Peyer's patch (tissue), 4 donors: Measurements from ENCODE around the gene NAP1L4. TPM values are rescaled to one million over a fixed set of nuclear protein-coding genes. Genes with fewer than 3 reads are reported as not detected.
A peak's percentile ranks its signal among the peaks of the same experiment; 100 is the strongest.

Experiments
- DNase-seq, 3 donors: peaks; one replicate each; pipeline ENCODE4 v3.0.0-alpha.2; 2017 to 2019
- H3K27ac ChIP-seq, 4 donors: fragments of 200-600 bp; sonication (generic); one replicate each; pipeline ENCODE4 v1.5.1; 2016 to 2019
- H3K27me3 ChIP-seq, 2 donors: fragments of 200-600 bp; sonication (generic); one replicate each; pipeline ENCODE4 v1.5.1; 2019
- H3K36me3 ChIP-seq, 3 donors: fragments of 200-600 bp; sonication (generic); one replicate each; pipeline ENCODE4 v1.5.1; 2016 to 2019
- H3K4me1 ChIP-seq, 4 donors: fragments of 200-600 bp; sonication (generic); one replicate each; pipeline ENCODE4 v1.5.1; 2016 to 2019
- H3K4me3 ChIP-seq, 4 donors: fragments of 200-600 bp; sonication (generic); 1 replicate in 3 of 4; 2 replicates in 1 of 4; pipeline ENCODE4 v1.5.1; 2016 to 2019; ENCODE audit warnings: mild to moderate bottlenecking in 1 of 4
- H3K9me3 ChIP-seq, 4 donors: fragments of 200-600 bp; sonication (generic); one replicate each; pipeline ENCODE4 v1.5.1; 2016 to 2019; ENCODE audit warnings: mild to moderate bottlenecking in 1 of 4
- POLR2A ChIP-seq, 2 donors: fragments of 450-650 bp; IDR thresholded peaks; one replicate each; pipeline ENCODE4 v1.5.1; 2017; ENCODE audit warnings: antibody characterized with exemption in 2 of 2, mild to moderate bottlenecking in 2 of 2, moderate library complexity in 2 of 2
- total RNA-seq, 4 donors: library from RNA; depleted of rRNA; stranded (reverse); fragments of >200 nt; gene quantifications; one replicate each; pipeline ENCODE4 v1.1.0, GENCODE V29; 2016
- TF ChIP-seq, protein P1 (sequence below), 6 experiments: fragments of 450-650 bp in 4 of 6; fragments of 200-600 bp in 2 of 6; sonication (generic) in 1 of 6; IDR thresholded peaks; one replicate each; pipeline ENCODE4 v1.5.1; 2017 to 2019; ENCODE audit warnings: antibody characterized with exemption in 6 of 6, mild to moderate bottlenecking in 3 of 6, moderate library complexity in 1 of 6

NAP1L4 gene
- total RNA-seq, 4 donors from 2014 or later = 87.6 to 177 (median 119) TPM

DNA sequence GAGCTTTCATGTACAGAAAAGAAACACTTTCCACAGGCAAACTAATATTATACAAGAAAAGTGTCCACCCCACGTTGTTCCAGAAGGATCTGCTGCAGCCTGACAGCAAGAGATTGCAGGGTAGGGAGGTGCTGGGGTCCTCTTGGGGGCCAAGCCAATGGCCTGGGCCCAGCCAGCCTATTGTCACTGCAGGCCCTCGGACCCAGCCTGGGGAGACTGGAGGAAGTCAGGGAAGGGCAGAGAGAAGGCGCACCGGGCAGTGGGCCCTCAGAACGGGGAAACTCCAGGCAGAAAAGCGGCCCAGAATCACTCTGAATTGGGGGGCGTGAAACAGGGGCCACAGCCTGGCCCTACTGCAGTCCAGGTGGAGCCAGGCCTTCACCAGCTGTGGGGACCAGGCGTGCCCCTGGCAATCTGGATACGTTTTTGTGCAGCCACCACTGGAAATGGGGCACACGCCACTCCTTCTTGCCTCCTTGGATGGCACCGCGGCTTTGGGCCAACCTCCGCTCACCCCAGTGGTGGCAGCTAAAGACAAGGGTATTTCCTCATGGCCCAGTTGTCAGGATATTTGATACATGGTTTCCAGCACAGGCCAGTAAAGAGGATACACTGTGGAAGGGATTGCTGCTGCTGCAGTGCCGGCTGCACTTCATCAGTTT lies 3.9 kb upstream of the NAP1L4 start:
- peaks cover 0 to 10% (median 2%) of the 10 kb centered on the region in 4 donors for H3K4me1 ChIP-seq
- TF ChIP-seq, protein P1, sequence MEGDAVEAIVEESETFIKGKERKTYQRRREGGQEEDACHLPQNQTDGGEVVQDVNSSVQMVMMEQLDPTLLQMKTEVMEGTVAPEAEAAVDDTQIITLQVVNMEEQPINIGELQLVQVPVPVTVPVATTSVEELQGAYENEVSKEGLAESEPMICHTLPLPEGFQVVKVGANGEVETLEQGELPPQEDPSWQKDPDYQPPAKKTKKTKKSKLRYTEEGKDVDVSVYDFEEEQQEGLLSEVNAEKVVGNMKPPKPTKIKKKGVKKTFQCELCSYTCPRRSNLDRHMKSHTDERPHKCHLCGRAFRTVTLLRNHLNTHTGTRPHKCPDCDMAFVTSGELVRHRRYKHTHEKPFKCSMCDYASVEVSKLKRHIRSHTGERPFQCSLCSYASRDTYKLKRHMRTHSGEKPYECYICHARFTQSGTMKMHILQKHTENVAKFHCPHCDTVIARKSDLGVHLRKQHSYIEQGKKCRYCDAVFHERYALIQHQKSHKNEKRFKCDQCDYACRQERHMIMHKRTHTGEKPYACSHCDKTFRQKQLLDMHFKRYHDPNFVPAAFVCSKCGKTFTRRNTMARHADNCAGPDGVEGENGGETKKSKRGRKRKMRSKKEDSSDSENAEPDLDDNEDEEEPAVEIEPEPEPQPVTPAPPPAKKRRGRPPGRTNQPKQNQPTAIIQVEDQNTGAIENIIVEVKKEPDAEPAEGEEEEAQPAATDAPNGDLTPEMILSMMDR (IDR thresholded peaks at IDR 0.05) = no peak
- TF ChIP-seq POLR2A (IDR thresholded peaks at IDR 0.05) = no peak

DNA sequence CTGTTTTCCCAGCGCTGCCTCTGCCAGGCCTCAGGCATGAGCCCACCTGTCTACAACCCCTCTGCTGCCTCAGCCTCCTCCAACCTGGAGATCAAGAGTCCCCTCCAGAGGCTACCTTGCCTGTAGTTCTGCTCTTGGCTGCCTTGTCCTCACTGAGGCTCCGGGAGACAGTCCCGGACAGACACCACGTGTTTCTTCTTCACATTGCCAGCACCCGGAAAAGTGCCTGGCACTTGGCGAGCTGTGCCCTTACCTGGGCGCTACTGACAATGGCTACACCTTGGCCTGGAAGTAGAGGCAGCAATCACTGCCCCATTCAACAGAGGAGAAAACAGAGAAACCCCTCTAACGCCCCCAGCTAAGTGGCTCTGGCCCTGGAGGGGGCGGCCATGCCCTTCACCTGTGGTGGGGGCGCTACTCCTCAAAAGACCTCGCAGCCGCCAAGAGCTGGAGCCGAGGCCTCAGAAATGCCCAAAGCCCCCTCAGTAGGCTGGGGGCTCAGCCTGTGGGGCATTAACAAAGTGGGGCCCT lies 3.0 kb upstream of the NAP1L4 start:
- Histone ChIP-seq H3K4me3 (no peak overlapping the region), H3K4me1 (peaks cover 3 to 13% (median 6%) of the 10 kb centered on the region in 4 donors), H3K9me3 (no peaks in the 10 kb centered on the region), H3K27ac (no peak overlapping the region), H3K27me3 (no peaks in the 10 kb centered on the region), H3K36me3 (peaks cover 0 to 9% (median 0%) of the 10 kb centered on the region in 3 donors)
- no peak for TF ChIP-seq POLR2A (IDR thresholded peaks at IDR 0.05)
- TF ChIP-seq, protein P1 (IDR thresholded peaks at IDR 0.05) = no peak
- no peak for DNase-seq

More for the DNA sequence above, 3.9 kb upstream of the NAP1L4 start:
- no peak overlapping the region for H3K4me3 ChIP-seq
- no peaks in the 10 kb centered on the region for H3K9me3 ChIP-seq
- H3K36me3 ChIP-seq = peaks cover 0 to 19% (median 0%) of the 10 kb centered on the region in 3 donors
- DNase-seq = no peak
- no peak overlapping the region for H3K27ac ChIP-seq
- H3K27me3 ChIP-seq = no peaks in the 10 kb centered on the region

DNA sequence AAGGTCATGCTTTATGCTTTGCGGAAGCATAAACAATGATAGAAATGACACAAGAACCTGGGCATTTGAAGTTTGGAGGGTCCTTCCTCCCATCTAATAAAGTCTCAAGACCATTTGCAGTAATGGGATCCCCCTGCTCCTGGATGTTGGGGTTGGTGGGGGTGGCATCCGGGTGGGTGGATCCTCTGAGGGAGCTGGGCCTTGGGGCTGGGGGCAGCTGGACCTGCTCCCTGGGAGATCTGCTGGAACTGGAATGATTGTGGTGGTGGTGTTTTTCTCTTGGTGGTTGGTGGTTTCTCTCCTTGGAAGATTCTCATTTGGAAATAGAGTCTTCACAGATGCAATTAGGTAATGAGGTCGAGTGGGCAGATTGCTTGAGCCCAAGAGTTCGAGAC lies 2.2 kb upstream of the NAP1L4 start:
- DNase-seq = no peak
- TF ChIP-seq POLR2A (IDR thresholded peaks at IDR 0.05) = no peak
- TF ChIP-seq, protein P1 (IDR thresholded peaks at IDR 0.05) = no peak
- H3K9me3 ChIP-seq = no peaks in the 10 kb centered on the region

DNA sequence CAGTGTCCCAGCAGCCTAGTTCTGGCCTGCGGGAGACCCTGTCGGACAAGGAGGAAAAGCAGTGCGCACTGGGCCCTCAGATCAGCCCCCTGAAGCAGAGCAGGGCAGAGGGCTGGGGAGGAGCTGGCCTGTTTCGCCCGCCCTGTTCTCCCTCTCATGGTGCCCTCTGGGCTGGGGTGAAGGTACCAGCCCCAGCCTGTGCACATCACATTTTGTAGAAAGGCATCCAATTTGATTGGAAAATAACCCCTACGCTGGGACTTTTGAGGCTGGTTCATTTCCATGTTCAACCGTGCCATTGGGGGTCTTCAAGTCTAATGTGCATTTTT lies 832 bp upstream of the NAP1L4 start:
- Histone ChIP-seq H3K9me3 (no peaks in the 10 kb centered on the region), H3K4me3 (peak overlapping the region; percentile 90 to 98 (median 97)), H3K27ac (peak overlapping the region in 2 of 4 donors; percentile 98), H3K36me3 (no peaks in the 10 kb centered on the region), H3K27me3 (no peaks in the 10 kb centered on the region), H3K4me1 (peaks cover 3 to 33% (median 12%) of the 10 kb centered on the region in 4 donors)
- TF ChIP-seq, protein P1 (IDR thresholded peaks at IDR 0.05) = no peak
- TF ChIP-seq POLR2A (IDR thresholded peaks at IDR 0.05) = no peak
- DNase-seq = no peak

More for the DNA sequence above, 2.2 kb upstream of the NAP1L4 start:
- Histone ChIP-seq H3K27me3 (no peaks in the 10 kb centered on the region), H3K36me3 (peaks cover 0 to 2% (median 0%) of the 10 kb centered on the region in 3 donors), H3K27ac (no peak overlapping the region), H3K4me3 (no peak overlapping the region), H3K4me1 (peaks cover 3 to 19% (median 9%) of the 10 kb centered on the region in 4 donors)

DNA sequence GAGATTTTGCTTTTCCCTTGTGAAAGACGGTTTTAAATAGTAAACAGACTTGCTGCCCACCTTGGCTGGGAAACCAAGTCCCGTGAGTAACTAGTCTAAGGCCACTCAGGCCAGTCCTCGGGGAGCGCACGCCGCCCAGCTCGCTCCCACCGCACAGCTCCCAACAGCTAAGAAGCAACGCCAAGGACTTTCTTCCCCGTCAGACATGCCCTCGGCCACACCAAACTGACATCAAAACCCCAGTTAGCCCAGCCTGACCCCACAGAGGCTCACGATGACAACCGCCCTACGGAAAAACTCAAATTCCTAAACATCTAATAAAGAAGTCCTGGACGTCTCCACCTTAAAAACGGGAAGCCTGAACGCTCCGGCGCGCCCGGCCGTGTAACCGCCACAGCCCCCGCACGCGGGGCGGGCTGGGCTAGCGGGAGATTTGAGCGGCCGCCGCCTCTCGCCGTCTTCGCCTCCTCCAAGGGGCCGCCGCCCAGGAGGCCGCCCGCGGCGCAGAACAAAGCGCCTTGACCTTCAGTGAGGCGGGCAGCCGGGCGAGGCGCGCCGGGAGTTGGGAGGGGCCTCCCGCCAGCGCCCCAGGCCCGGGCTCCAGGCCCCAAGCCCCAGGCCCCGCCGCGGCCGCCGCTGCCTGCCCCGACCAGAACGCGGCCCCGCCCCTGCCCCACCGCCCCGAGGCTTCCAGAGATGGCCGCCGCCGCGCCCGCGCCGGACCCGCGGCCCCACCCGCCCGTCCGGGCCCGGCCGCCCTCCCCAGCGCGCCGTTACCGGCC lies 486 bp downstream of the NAP1L4 start:
- Histone ChIP-seq H3K27me3 (no peaks in the 10 kb centered on the region), H3K27ac (peak overlapping the region; percentile 98 to 99 (median 98)), H3K9me3 (no peaks in the 10 kb centered on the region), H3K4me3 (peak overlapping the region; percentile 90 to 98 (median 97)), H3K36me3 (no peaks in the 10 kb centered on the region), H3K4me1 (peaks cover 3 to 42% (median 12%) of the 10 kb centered on the region in 4 donors)
- DNase-seq = peak in 1 of 3 donors; percentile 32
- TF ChIP-seq POLR2A (IDR thresholded peaks at IDR 0.05) = no peak
- TF ChIP-seq, protein P1 (IDR thresholded peaks at IDR 0.05) = no peak
